ENCODE results near the gene TINAG.

DNA sequence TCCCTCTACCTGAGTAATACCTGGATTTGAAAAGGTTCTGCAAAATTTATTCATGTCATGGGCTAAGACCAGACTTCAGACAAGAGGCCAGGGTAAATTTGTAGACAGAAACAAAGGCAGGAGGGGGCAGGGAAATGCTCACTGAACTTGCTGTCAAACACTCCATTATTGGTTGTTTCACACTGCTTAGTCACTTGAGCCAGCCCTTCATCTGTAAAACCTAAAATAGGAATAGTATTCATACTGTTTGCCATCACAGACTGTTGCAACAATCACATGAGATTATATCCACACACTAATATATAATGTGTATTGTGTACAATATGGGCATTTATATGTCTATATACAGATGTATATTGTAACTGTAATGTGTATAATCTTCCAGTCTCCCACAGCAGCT lies 6.5 kb upstream of the TINAG start:
- TF ChIP-seq, protein P1, sequence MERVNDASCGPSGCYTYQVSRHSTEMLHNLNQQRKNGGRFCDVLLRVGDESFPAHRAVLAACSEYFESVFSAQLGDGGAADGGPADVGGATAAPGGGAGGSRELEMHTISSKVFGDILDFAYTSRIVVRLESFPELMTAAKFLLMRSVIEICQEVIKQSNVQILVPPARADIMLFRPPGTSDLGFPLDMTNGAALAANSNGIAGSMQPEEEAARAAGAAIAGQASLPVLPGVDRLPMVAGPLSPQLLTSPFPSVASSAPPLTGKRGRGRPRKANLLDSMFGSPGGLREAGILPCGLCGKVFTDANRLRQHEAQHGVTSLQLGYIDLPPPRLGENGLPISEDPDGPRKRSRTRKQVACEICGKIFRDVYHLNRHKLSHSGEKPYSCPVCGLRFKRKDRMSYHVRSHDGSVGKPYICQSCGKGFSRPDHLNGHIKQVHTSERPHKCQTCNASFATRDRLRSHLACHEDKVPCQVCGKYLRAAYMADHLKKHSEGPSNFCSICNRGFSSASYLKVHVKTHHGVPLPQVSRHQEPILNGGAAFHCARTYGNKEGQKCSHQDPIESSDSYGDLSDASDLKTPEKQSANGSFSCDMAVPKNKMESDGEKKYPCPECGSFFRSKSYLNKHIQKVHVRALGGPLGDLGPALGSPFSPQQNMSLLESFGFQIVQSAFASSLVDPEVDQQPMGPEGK (CRISPR knock-in tag; IDR thresholded peaks at IDR 0.05; ENCODE audit: borderline replicate concordance): no peak
- TF ChIP-seq ZNF565 (CRISPR knock-in tag; conservative IDR thresholded peaks at IDR 0.05; ENCODE audit: low read depth) (no peak), GLIS3 (CRISPR knock-in tag; IDR thresholded peaks at IDR 0.05) (no peak), TCF4 (CRISPR knock-in tag; IDR thresholded peaks at IDR 0.05; ENCODE audit: borderline replicate concordance) (no peak), ZFP30 (CRISPR knock-in tag; IDR thresholded peaks at IDR 0.05) (no peak), RARB (CRISPR knock-in tag; IDR thresholded peaks at IDR 0.05) (no peak), OSR1 (CRISPR knock-in tag; IDR thresholded peaks at IDR 0.05) (no peak), PPARA (CRISPR knock-in tag; IDR thresholded peaks at IDR 0.05; ENCODE audit: borderline replicate concordance) (no peak)
- TF ChIP-seq, protein P2, sequence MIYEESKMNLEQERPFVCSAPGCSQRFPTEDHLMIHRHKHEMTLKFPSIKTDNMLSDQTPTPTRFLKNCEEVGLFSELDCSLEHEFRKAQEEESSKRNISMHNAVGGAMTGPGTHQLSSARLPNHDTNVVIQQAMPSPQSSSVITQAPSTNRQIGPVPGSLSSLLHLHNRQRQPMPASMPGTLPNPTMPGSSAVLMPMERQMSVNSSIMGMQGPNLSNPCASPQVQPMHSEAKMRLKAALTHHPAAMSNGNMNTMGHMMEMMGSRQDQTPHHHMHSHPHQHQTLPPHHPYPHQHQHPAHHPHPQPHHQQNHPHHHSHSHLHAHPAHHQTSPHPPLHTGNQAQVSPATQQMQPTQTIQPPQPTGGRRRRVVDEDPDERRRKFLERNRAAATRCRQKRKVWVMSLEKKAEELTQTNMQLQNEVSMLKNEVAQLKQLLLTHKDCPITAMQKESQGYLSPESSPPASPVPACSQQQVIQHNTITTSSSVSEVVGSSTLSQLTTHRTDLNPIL (CRISPR knock-in tag; IDR thresholded peaks at IDR 0.05; ENCODE audit: low read depth): no peak

All from SK-N-SH treated with all-trans-retinoic acid at 6 μM for 48 hours (cell line).